Measurements from ENCODE around the gene CNOT4.

Gene CNOT4, protein sequence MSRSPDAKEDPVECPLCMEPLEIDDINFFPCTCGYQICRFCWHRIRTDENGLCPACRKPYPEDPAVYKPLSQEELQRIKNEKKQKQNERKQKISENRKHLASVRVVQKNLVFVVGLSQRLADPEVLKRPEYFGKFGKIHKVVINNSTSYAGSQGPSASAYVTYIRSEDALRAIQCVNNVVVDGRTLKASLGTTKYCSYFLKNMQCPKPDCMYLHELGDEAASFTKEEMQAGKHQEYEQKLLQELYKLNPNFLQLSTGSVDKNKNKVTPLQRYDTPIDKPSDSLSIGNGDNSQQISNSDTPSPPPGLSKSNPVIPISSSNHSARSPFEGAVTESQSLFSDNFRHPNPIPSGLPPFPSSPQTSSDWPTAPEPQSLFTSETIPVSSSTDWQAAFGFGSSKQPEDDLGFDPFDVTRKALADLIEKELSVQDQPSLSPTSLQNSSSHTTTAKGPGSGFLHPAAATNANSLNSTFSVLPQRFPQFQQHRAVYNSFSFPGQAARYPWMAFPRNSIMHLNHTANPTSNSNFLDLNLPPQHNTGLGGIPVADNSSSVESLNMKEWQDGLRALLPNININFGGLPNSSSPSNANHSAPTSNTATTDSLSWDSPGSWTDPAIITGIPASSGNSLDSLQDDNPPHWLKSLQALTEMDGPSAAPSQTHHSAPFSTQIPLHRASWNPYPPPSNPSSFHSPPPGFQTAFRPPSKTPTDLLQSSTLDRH

DNA sequence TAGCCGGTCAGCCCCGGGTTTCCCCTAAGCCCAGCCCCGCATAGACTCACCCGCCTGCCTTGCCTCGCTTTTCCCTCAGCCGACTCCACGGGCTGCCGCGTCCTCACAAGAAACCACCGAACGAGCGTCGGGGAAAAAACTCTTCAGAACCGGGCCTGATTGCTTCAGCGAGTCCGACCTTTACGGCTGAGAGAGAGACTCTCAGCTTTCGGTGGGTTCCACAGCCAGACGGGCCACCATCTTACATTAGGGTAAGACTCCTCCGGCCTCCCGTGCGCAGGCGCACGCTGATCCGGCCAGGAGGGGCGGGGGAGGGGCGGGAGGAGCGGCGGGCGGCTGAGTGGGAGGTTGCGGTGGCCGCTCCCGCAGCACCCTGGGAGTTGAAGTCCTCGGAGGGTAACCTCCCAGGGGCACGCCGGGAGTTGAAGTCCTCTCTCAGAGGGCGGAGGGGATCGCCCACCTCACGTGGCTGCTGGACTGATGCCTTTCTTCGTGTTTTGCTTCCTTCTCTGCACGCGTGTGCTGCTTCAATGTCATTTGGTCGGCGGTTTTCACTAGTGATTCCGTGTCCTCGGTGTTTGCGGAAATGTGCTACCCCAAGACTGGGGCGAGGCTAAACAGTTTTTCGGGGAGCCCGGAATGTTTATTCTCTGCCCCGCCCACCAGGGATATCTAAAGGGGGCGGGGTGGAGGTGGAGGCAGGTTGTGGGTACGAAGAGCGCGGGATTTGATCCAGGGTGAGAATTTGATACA is at the start of gene CNOT4:
TSS of gene CNOT4 (minus strand) at position 264 of the 753 bp plus-strand sequence. CDS start 71,771 bp downstream, outside the sequence.
- DNase-seq = peak; percentile 95 to 98

DNA sequence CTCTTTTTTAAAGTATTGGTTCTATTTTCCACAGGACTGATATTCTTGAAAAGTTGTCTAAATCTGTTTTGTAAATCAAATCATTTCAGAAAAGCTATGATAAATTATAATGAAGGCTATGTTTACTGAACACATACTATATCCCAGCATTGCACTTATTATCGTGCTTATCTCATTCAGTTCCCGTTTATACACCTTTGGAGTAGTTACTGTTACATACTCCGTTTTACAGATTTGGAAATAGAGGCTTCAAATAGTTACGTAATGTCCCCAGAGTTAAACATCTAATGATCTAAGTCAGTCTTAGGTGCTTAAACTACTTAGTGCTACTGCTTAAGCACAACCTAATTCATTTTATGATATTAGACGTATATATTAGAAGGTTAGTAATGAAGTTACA is 49.0 kb upstream of the CNOT4 start:
- no peak for DNase-seq

DNA sequence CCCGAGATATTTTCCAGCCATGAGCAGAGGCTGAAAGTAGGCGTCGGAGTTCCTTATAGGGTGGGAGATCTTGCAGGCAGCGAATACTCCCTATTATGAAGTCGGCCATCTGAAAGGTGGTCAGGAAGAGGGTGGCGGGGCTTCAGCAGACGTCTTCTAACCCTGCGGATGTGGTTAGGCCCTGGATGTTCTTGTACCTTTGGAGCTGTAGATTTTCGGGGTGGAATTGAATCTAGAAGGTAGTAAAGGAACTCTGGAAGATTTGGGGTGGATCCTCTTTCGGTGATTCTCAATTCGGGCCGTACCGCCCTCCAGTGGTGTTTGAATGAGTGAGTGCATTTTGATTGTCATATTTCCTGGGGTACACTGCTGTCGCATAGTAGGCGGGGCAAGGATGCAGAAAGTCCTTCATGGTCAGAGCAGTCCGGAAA is 48.5 kb upstream of the CNOT4 start:
- peak in 1 of 2 donors; percentile 22 for DNase-seq

DNA sequence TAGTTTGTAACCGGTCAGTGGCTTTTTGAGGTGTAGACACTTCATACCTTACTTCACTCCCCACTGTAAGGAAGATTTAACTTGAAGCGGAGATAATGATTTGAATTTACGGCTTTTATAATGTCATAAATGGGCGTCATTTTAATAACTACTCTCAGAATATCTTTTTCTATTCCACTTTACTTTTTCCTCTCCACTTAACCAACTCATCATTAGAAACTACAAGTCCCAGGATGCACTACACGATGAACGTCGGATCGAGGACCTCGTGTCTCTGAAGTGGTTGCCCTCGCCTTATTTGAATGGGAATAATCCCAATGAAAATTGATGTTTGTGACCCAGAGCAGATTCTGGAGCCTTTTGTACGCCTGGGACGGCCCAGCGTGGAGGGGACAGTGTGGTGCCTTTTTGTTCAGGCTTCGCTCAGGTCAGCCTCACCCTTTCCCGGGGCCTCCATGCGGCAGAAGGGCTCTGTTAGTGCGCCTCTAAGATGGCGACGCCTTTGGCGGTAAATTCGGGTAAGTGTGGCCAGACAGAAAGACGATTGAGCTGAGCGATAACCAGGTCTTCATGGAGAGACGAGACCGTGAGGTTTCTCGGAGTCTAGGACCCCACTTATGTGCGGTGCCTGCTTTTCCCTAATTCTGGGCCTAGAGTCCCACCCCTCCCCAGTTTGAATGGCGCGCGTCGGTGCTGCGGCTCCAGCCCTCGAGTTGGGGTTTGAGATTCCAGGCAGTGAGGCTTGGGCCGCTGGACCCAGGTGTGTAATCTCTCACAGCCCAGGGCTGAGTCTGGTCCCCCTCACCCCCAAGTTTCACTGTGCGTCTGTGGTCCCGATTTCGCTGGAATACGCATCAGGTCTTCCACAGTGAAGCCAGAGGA is 47.8 kb upstream of the CNOT4 start, which contains the start of gene NUP205:
TSS of gene NUP205 (plus strand) at position 463 of the 882 bp plus-strand sequence. CDS start at position 491, 28 bp downstream.
- DNase-seq = peak; percentile 65 to 89

DNA sequence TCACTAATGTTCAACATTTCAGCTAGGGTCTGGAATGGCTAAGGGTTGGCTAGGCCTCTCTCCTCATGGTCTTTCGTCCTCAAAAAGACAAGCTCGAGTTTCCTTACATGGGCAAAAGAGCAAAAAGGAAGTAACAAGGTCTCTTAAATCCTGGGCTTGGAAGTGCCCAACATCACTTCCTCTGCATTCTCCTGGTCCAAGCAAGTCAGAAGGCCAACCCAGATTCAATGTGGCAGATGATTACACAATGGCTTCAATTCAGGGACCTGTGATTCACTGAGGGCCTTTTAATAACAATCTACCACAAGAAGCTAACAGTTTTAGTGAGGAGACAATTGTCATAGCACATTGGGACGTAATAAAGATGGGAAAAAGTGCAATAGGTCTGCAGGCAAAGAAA is 43.4 kb upstream of the CNOT4 start:
- no peak for DNase-seq

DNA sequence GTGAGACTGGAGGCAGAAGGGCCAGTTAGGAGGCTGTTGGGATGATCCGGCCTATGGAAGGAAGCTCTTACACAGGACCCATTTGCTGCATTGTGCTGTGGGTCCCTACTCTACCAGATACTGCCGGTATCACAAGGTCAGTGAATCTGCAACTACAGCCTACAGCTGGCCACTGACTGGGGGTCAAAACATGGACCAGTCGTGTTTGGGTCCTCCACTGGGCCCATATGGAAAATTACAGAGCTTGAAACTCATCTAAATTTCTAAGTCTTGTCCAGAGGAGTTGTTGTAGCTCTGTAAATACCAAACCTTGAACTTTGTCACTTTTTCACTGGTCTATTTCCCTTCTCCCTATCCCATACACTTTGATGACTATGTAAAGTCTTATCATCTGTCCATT is 42.2 kb upstream of the CNOT4 start:
- DNase-seq = no peak

DNA sequence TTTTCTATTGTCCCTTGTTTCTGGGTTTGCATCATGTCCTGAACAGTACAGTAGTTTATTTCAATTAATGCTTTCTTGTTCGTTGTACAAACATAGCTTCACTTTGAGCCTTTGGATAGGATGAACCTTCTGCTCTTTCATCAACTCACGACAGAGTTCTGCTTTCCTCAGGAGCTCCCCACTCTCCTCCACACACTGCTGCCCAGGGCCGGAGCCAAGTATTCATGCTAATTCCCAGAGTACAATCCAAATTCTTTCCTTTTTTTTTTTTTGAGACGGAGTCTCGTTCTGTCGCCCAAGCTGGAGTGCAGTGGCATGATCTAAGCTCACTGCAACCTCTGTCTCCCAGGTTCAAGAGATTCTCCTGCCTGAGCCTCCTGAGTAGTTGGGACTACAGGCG is 40.3 kb upstream of the CNOT4 start:
- no peak for DNase-seq

DNA sequence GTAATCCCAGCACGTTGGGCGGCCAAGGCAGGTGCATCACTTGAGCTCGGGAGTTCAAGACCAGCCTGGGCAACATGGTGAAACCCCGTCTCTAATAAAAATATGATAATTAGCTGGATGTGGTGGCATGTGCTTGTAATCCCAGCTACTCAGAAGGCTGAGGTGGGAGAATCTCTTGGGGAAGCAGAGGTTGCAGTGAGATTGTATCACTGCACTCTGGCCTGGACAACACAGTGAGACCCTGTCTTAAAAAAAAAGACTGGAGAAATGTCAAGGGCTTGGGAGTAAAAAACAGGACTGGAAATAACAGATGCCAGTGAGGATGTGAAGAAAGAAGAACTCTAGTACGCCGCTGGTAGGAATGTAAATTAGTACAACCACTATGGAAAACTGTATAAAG is 31.1 kb upstream of the CNOT4 start:
- no peak for DNase-seq

DNA sequence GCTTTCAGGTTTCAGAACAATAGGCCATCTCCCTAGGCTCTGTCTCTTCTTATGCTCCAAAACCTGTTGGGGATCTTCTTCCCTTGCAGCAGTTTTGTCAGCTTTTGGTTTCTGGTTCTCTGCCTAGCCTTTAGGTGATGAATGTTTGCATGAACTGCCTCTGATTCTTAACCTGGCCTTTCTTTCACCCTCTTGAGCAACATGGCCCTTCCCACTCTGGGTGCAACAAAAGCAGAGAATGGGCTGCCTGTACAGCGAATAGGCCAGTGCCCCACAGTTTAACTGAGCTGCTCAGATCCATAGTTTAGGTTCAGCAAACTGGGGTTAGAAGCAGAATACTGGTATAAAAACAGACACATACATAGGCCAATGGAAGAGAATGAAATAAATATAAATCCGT is 29.7 kb upstream of the CNOT4 start:
- no peak for DNase-seq

DNA sequence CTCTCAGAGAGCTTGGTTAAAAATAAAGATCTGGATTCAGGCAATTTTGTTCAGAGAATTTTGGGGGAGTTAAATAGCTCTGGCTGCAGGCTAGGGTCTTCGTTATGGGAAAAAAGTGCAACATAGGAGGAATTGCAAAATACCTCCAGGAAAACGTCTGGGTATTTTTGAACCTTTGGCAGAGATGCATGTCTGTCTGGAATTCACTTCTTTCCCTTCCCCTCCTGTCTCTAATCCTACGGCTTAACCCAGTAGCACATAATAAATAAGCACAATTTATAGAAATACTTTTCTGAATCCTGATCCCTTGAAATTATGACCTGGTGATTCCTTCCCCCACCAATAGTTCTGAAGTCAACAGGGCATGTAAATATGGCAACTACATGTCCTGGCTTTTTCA is 28.5 kb upstream of the CNOT4 start:
- DNase-seq = no peak

DNA sequence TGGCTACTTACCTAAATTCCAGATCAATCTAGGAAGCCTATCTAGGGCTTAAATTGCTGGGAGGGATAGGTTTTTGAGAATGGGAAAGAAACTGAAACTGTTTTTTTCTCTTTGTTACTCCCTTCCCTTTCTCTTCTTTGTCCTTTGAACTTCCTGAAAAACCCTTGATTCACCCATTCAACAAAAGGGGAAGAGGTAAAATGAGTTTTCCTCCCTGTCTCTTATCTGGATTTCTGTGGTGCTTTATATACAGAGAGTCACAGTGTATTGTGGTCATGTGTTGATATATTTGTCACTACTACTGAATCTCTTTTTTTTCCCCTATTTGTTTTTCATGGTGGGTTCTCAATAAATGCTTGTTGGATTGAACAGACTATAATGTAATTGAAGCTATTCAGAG is 28.0 kb upstream of the CNOT4 start:
- no peak for DNase-seq

DNA sequence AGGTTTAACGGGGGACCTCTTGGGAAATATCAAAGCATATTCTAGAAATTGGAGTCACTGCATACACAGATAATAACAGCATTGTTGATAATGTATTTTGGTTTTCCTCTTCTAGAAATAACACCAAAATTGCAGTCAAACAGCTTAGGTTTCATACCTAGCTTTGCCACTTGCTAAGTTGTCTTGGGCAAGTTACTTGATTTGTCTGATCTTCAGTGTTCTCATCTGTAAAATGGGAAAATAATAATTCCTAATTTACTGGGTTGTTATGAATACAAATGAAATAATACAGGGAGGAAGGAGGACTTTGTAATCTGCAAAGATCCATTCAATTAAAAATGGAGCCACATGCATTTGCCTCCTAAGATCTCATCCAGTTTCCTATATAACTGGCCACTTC is 27.6 kb upstream of the CNOT4 start:
- no peak for DNase-seq

DNA sequence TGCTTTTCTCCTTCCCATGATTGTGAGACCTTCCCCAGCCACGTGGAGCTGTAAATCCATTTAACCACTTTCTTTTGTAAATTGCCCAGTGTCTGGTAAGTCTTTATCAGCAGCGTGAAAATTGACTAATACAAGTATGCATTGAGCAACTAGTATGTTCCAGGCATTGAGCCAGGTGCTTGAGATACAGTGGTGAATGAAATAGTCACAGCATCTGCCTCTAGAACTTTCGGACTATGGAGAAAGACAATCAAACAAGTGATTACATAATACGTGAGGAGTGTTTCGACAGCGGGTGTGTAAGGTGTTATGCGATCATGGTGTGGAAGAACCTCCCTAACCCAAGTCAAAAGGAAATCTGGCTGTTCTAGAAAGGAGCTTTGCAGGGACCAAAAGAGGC is 26.2 kb upstream of the CNOT4 start:
- no peak for DNase-seq

DNA sequence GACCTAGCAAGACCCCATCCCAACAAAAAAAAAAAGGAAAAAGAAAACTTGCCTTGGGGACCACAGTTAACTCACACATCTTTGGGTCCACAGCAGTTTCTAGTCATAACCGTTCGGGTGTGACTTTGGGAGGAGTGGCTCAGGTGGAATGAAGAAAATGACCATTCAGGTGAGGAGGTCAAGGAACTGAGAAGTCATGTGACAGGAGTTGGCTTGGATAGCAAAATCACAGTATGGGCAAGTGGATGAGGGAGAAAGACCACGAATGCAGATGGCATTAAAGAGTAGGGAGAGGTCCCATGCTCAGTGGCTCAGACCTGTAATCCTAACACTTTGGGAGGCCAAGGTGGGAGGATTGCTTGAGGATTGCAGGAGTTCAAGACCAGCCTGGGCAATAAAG is 17.1 kb upstream of the CNOT4 start:
- DNase-seq = no peak

DNA sequence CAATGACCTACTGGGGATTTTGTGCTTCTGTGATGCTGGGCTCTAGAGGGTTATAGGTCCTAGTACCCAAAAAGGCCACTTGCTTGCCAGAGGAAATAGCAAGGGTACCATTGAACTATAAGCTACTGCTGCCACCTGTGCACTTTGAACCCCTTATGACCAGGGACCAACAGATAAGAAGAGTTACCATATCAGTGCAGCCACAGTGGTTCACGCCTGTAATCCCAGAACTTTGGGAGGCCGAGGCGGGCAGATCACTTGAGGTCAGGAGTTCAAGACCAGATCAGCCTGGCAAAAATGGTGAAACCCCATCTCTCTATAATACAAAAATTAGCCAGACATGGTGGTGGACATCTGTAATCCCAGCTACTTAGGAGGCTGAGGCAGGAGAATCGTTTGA is 15.5 kb upstream of the CNOT4 start:
- no peak for DNase-seq

DNA sequence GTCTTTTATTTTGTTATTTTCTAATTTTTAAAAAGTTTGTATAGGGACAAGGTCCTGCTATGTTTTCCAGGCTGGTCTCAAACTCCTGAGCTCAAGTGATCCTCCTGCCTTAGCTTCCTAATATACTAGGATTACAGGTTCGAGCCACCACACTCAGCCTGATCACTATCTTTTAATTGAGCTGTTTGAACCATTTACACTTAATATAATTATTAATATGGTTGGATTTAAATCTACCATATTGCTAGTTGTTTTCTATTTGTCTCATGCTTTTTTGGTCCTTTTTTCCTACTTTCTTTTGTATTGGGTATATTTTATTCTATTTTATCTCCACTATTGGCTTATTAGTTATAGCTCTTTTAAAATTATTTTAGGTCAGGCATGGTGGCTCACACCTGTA is 13.2 kb upstream of the CNOT4 start:
- no peak for DNase-seq

DNA sequence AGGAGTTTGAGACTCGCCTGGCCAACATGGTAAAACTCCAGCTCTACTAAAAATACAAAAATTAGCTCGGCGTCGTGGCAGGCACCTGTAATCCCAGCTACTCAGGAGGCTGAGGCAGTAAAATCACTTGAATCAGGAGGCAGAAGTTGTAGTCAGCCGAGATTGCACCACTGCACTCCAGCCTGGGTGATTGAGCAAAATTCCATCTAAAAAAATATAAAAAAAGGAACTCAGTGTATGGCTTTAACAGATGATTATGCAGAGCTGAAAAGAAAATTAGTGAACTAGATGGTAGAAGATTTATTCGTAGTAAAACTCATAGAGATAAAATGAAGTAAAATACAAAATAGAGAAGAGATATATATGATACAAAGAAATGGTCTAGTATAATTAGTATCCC is 12.6 kb upstream of the CNOT4 start:
- DNase-seq = no peak

DNA sequence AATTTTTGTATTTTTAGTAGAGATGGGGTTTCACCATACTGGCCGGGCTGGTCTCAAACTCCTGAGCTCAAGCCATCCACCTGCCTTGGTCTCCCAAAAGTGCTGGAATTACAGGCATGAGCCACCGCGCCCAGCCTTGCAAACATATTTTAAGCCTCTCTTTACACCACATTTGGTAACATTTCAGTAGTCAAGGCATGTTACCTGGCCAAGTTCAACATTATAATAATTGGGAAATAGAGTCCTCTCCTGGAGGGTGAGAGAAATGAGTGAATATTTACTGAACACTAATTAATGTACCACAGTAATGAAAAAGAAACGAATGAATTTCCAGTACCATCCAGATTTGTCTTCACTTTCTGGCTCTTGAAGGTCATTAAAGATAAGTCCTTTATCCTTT is 10.0 kb upstream of the CNOT4 start:
- no peak for DNase-seq

DNA sequence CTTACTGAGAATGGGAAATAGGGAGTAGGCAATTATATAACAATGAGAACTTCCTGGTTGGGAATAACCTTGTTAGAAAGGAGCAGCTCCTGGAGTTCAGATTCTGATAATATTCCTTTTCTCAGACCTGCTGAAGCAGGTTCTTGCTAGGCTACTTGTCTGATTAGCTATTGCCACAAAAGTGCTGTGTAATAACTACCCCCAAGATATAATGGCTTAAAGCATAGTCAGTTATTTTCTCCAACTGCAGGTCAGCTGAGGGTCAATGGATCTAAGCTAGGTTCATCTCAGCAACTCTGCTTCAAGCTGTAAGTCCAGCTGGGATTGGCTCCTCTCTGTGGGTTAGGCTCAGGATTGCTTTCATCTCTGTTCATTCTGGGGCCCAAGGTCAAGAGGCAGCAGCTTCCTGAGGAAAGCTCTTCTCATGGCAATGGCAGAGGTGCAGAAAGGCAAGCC is 9.4 kb upstream of the CNOT4 start:
- no peak for DNase-seq

DNA sequence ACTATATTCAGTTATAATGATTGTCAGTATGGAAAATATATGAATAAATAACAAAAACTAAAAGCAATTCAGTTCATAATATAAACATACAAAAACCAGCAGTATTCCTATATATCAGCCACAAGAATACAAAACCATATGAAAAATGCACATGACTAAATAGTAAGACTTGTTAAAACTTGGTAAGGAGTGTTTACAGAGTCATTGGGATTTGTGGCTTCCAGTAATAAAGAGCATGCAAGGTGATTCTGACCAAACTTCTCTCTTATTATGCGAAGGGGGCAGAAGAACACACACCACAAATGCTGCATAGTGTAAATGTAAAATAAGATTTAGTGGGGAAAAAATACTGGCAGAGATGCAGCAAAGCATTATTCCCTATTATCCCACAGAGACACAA is 8.8 kb upstream of the CNOT4 start:
- no peak for DNase-seq

DNA sequence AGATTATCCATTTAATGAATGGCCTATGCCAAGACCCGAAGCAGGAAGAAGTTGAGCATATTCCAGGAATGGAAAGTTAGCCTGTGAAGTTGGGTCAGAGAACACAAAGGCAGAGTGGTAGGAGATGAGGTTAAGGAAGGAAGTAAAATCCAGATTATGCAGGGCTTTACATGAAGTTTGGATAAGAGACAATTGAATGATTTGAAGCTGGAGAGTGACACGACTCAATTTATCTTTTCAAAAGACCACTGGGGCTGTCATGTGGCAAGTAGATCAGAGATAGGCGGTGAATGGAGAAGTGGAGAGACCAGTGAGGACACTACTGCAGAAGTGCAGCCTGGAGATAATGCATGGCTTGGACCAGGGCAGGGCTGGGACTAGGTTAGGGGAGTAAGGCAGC is 7.2 kb upstream of the CNOT4 start:
- DNase-seq = no peak

DNA sequence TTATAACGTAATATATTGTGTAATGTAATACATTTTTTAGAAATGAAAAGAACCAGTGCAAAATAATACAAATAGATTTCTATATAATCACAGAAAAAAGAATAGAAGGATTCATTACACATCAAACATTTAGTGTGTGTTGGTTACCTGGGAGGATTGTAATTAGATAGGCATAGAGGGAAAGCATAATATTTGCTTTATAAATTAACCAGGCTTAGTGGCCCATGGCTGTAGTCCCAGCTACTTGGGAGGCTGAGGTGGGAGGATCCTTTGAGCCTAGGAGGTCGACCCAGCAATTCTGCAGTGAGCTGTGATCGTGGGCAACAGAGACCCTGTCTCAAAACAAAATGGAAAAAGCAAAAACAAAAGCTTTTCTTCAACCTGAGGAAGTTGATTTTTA is 5.0 kb upstream of the CNOT4 start:
- DNase-seq = no peak
